ENCODE results near the gene OGDH.
"Not testable (repeated sequence)": the region's sequence is repeated elsewhere in the genome, so short reads cannot be mapped to it uniquely, and the experiment has no call there.

Gene OGDH

GRCh38 chr7:44606341-44607140 is at the start of gene OGDH:
Gene OGDH (plus strand): TSS chr7:44606627. CDS start chr7:44624344, 17,717 bp downstream.
- peak within 1 kb of the TSS; percentile 94 for H3K27ac ChIP-seq
- TF ChIP-seq, protein P1, sequence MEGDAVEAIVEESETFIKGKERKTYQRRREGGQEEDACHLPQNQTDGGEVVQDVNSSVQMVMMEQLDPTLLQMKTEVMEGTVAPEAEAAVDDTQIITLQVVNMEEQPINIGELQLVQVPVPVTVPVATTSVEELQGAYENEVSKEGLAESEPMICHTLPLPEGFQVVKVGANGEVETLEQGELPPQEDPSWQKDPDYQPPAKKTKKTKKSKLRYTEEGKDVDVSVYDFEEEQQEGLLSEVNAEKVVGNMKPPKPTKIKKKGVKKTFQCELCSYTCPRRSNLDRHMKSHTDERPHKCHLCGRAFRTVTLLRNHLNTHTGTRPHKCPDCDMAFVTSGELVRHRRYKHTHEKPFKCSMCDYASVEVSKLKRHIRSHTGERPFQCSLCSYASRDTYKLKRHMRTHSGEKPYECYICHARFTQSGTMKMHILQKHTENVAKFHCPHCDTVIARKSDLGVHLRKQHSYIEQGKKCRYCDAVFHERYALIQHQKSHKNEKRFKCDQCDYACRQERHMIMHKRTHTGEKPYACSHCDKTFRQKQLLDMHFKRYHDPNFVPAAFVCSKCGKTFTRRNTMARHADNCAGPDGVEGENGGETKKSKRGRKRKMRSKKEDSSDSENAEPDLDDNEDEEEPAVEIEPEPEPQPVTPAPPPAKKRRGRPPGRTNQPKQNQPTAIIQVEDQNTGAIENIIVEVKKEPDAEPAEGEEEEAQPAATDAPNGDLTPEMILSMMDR (conservative IDR thresholded peaks at IDR 0.05) = no peak
- TF ChIP-seq ZFX (IDR thresholded peaks at IDR 0.05) = 0 out of 2 replicates have a peak, but pooled peaks have one; percentile 49

DNA sequence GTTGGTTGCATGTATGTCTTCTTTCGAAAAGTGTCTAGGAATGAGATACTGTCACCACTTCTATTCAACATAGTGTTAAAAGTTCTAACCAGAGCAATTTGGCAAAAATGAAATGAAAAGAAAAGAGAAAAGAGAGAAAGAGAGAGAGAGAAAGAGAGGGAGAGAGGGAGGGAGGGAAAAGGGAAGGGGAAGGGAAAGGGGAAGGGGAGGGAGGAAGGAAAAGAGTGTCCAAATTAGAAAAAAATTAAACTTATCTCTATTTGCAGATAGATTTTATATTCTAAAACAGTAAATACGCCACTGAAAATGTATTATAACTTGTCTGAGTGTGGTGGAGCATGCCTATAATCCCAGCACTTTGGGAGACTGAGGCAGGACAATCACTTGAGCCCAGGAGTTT is 48.9 kb upstream of the OGDH start:
- TF ChIP-seq, protein P1 (conservative IDR thresholded peaks at IDR 0.05) = no peak
- TF ChIP-seq ZFX (IDR thresholded peaks at IDR 0.05) = no peak
- H3K27ac ChIP-seq = no peak overlapping the region

- no peak overlapping the region for H3K27ac ChIP-seq
- TF ChIP-seq, protein P1 (conservative IDR thresholded peaks at IDR 0.05) = no peak
- no peak for TF ChIP-seq ZFX (IDR thresholded peaks at IDR 0.05)
Measured at GRCh38 chr7:44559485-44559884, 46.9 kb upstream of the OGDH start.

GRCh38 chr7:44561481-44561880 is 44.9 kb upstream of the OGDH start:
- no peak overlapping the region for H3K27ac ChIP-seq
- no peak for TF ChIP-seq ZFX (IDR thresholded peaks at IDR 0.05)
- TF ChIP-seq, protein P1 (conservative IDR thresholded peaks at IDR 0.05) = no peak

DNA sequence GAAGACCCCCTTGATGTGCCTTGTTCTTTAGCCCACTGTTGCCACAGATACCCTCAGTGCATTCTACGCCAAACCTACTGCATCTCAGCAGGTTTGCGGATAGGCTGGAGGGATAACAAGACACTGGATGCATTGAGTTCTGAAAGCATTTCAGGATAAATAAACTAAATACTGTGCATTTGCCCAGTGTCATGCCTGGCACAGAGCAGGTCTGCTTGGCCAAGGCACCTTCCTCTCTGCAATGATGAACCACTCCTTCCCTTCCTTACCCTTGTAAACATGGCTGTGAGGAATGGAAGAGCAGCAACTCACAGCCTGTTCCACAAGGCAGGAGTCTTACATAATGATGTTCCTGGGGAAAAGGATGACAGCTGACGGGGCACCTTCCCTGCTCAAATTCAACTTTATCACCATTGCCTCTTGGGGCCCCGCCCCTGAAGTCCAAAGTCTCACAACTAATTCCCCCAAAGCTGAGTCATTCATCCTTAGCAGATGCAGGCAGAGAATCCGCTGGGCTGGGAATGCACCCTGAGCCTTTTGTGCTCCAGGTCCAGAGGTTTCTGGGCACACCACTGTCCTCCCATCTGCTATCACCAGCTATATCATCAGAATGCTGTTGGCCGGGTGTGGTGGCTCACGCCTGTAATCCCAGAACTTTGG is 44.3 kb upstream of the OGDH start:
- no peak overlapping the region for H3K27ac ChIP-seq
- TF ChIP-seq ZFX (IDR thresholded peaks at IDR 0.05) = no peak
- TF ChIP-seq, protein P1 (conservative IDR thresholded peaks at IDR 0.05) = no peak

DNA sequence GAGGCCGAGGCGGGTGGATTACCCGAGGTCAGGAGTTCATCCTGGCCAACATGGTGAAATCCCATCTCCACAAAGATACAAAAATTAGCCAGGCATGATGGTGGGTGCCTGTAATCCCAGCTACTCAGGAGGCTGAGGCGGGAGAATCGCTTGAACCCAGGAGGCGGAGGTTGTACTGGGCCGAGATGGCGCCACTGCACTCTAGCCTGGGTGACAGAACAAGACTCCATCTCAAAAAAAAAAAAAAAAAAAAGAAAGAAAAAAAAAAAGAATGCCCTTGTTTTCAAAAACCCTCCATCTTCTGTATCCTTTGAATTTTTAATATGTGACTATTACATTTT is 43.8 kb upstream of the OGDH start:
- H3K27ac ChIP-seq = not testable (repeated sequence)

GRCh38 chr7:44563171-44563679 is 43.2 kb upstream of the OGDH start:
- no peak overlapping the region for H3K27ac ChIP-seq
- no peak for TF ChIP-seq ZFX (IDR thresholded peaks at IDR 0.05)
- TF ChIP-seq, protein P1 (conservative IDR thresholded peaks at IDR 0.05) = no peak
